Astrocyte (in vitro differentiated cells and primary cell): ENCODE data around the gene TBC1D9. TPM values are rescaled to one million over a fixed set of nuclear protein-coding genes. Genes with fewer than 3 reads are reported as not detected.
A peak's percentile ranks its signal among the peaks of the same experiment; 100 is the strongest.

Source experiments
- DNase-seq: peaks from one replicate; pipeline ENCODE4 v3.0.0-alpha.2; 2010; ENCODE audit warnings: low read depth
- FAIRE-seq: peaks from 2 replicates; lab custom pipeline; 2011; peaks lifted over from hg19 to GRCh38; lab: Jason Lieb, UNC
- H2AFZ ChIP-seq: 2 replicates; pipeline ENCODE4 v1.6.0; 2012; ENCODE audit warnings: low read depth, low read length, inconsistent platforms
- H3K27ac ChIP-seq: 2 replicates; pipeline ENCODE4 v1.5.1; 2011; ENCODE audit warnings: low read depth, low read length, inconsistent platforms
- H3K27me3 ChIP-seq: 2 replicates; pipeline ENCODE4 v1.6.0; 2011; ENCODE audit warnings: low read length, inconsistent platforms; ENCODE audit not compliant: insufficient read depth
- H3K36me3 ChIP-seq: 2 replicates; pipeline ENCODE4 v1.5.1; 2011; ENCODE audit warnings: low read length, inconsistent platforms; ENCODE audit not compliant: insufficient read depth
- H3K4me1 ChIP-seq: 2 replicates; pipeline ENCODE4 v1.5.1; 2011; ENCODE audit warnings: low read length, inconsistent platforms; ENCODE audit not compliant: insufficient read depth
- H3K4me2 ChIP-seq: 2 replicates; pipeline ENCODE4 v1.6.0; 2012; ENCODE audit warnings: low read length, inconsistent platforms
- H3K4me3 ChIP-seq: 2 replicates; pipeline ENCODE4 v1.5.1; 2011; ENCODE audit warnings: low read depth, mild to moderate bottlenecking, low read length, inconsistent platforms; ENCODE audit not compliant: insufficient read depth
- H3K79me2 ChIP-seq: 2 replicates; pipeline ENCODE4 v1.6.0; 2012; ENCODE audit warnings: mild to moderate bottlenecking, low read length, inconsistent platforms; ENCODE audit not compliant: insufficient read depth
- H3K9ac ChIP-seq: 2 replicates; pipeline ENCODE4 v1.6.0; 2012; ENCODE audit warnings: mild to moderate bottlenecking, low read length, inconsistent platforms
- H3K9me3 ChIP-seq: 2 replicates; pipeline ENCODE4 v1.5.1; 2012; ENCODE audit warnings: low read depth, mild to moderate bottlenecking, low read length, inconsistent platforms; ENCODE audit not compliant: insufficient read depth
- H4K20me1 ChIP-seq: 2 replicates; pipeline ENCODE4 v1.6.0; 2012; ENCODE audit warnings: low read length, inconsistent platforms; ENCODE audit not compliant: insufficient read depth
- H3K27ac Mint-ChIP-seq: one replicate; pipeline ENCODE4 v1.8.0; 2021; ENCODE audit warnings: mild to moderate bottlenecking, mixed read lengths; ENCODE audit not compliant: unreplicated experiment
- H3K27me3 Mint-ChIP-seq: one replicate; pipeline ENCODE4 v1.8.0; 2021; ENCODE audit warnings: low read depth, mixed read lengths; ENCODE audit not compliant: unreplicated experiment
- H3K36me3 Mint-ChIP-seq: one replicate; pipeline ENCODE4 v1.8.0; 2021; ENCODE audit warnings: low read depth, mixed read lengths; ENCODE audit not compliant: unreplicated experiment
- H3K4me1 Mint-ChIP-seq: one replicate; pipeline ENCODE4 v1.8.0; 2021; ENCODE audit warnings: low read depth, mixed read lengths; ENCODE audit not compliant: unreplicated experiment
- H3K4me3 Mint-ChIP-seq: one replicate; pipeline ENCODE4 v1.8.0; 2021; ENCODE audit warnings: mild to moderate bottlenecking, moderate library complexity, mixed read lengths; ENCODE audit not compliant: unreplicated experiment
- H3K9me3 Mint-ChIP-seq: one replicate; pipeline ENCODE4 v1.8.0; 2021; ENCODE audit warnings: mild to moderate bottlenecking, mixed read lengths; ENCODE audit not compliant: unreplicated experiment
- EZH2 ChIP-seq: IDR thresholded peaks from 2 replicates; pipeline ENCODE4 v1.6.1; 2012; ENCODE audit warnings: mild to moderate bottlenecking, low read length, inconsistent platforms; ENCODE audit not compliant: insufficient read depth
- total RNA-seq: library from RNA; stranded (reverse); gene quantifications from 2 replicates; pipeline ENCODE4 v1.2.1, GENCODE V29; 2021
- TF ChIP-seq, protein P1 (sequence below): IDR thresholded peaks from 2 replicates; pipeline ENCODE4 v1.5.1; 2011; ENCODE audit warnings: low read depth, mild to moderate bottlenecking, inconsistent platforms, low read length, moderate library complexity; ENCODE audit not compliant: insufficient read depth

The TBC1D9 gene
- total RNA-seq, 1 donor from 2014 or later = 31.6 TPM

GRCh38 chr4:140802591-140802990 lies 46.4 kb upstream of the TBC1D9 start:
- Mint-ChIP-seq H3K4me3 (no peak overlapping the region), H3K9me3 (no peaks in the 10 kb centered on the region), H3K4me1 (peaks cover 3% of the 10 kb centered on the region), H3K27me3 (no peaks in the 10 kb centered on the region), H3K36me3 (no peaks in the 10 kb centered on the region), H3K27ac (no peak overlapping the region)
- Histone ChIP-seq H3K27me3 (peaks cover 4% of the 10 kb centered on the region), H3K9ac (no peak overlapping the region), H3K9me3 (no peaks in the 10 kb centered on the region), H3K4me2 (no peak overlapping the region), H2AFZ (no peak overlapping the region), H3K4me3 (no peak overlapping the region), H3K36me3 (no peaks in the 10 kb centered on the region), H3K4me1 (no peaks in the 10 kb centered on the region), H3K27ac (no peak overlapping the region), H3K79me2 (no peaks in the 10 kb centered on the region), H4K20me1 (no peaks in the 10 kb centered on the region)
- no peak for FAIRE-seq
- DNase-seq = no peak
- TF ChIP-seq, protein P1, sequence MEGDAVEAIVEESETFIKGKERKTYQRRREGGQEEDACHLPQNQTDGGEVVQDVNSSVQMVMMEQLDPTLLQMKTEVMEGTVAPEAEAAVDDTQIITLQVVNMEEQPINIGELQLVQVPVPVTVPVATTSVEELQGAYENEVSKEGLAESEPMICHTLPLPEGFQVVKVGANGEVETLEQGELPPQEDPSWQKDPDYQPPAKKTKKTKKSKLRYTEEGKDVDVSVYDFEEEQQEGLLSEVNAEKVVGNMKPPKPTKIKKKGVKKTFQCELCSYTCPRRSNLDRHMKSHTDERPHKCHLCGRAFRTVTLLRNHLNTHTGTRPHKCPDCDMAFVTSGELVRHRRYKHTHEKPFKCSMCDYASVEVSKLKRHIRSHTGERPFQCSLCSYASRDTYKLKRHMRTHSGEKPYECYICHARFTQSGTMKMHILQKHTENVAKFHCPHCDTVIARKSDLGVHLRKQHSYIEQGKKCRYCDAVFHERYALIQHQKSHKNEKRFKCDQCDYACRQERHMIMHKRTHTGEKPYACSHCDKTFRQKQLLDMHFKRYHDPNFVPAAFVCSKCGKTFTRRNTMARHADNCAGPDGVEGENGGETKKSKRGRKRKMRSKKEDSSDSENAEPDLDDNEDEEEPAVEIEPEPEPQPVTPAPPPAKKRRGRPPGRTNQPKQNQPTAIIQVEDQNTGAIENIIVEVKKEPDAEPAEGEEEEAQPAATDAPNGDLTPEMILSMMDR = no peak
- TF ChIP-seq EZH2 = no peak

GRCh38 chr4:140800666-140801065 lies 44.5 kb upstream of the TBC1D9 start:
- no peaks in the 10 kb centered on the region for H3K36me3 ChIP-seq
- H3K79me2 ChIP-seq = no peaks in the 10 kb centered on the region
- H4K20me1 ChIP-seq = no peaks in the 10 kb centered on the region
- no peak overlapping the region for H3K4me2 ChIP-seq
- H3K9ac ChIP-seq = no peak overlapping the region
- Mint-ChIP-seq H3K36me3 (no peaks in the 10 kb centered on the region), H3K4me1 (peaks cover 3% of the 10 kb centered on the region), H3K27me3 (no peaks in the 10 kb centered on the region), H3K9me3 (no peaks in the 10 kb centered on the region), H3K4me3 (no peak overlapping the region), H3K27ac (no peak overlapping the region)
- no peak overlapping the region for H3K27ac ChIP-seq
- no peak for FAIRE-seq
- no peak for DNase-seq
- no peak overlapping the region for H2AFZ ChIP-seq
- no peaks in the 10 kb centered on the region for H3K27me3 ChIP-seq
- TF ChIP-seq EZH2 = no peak
- TF ChIP-seq, protein P1 = no peak
- no peaks in the 10 kb centered on the region for H3K9me3 ChIP-seq
- no peaks in the 10 kb centered on the region for H3K4me1 ChIP-seq
- no peak overlapping the region for H3K4me3 ChIP-seq

GRCh38 chr4:140799686-140800225 lies 43.6 kb upstream of the TBC1D9 start:
- peak overlapping the region; percentile 59 for H3K27ac Mint-ChIP-seq
- H3K9ac ChIP-seq = no peak overlapping the region
- H3K9me3 ChIP-seq = no peaks in the 10 kb centered on the region
- H3K4me2 ChIP-seq = no peak overlapping the region
- no peaks in the 10 kb centered on the region for H3K27me3 Mint-ChIP-seq
- no peak overlapping the region for H3K4me3 ChIP-seq
- H4K20me1 ChIP-seq = no peaks in the 10 kb centered on the region
- peaks cover 3% of the 10 kb centered on the region for H3K27me3 ChIP-seq
- H3K4me1 Mint-ChIP-seq = peaks cover 3% of the 10 kb centered on the region
- no peak for DNase-seq
- H2AFZ ChIP-seq = no peak overlapping the region
- FAIRE-seq = no peak
- H3K9me3 Mint-ChIP-seq = no peaks in the 10 kb centered on the region
- no peaks in the 10 kb centered on the region for H3K79me2 ChIP-seq
- H3K36me3 Mint-ChIP-seq = no peaks in the 10 kb centered on the region
- no peak overlapping the region for H3K27ac ChIP-seq
- H3K4me1 ChIP-seq = no peaks in the 10 kb centered on the region
- no peaks in the 10 kb centered on the region for H3K36me3 ChIP-seq
- H3K4me3 Mint-ChIP-seq = no peak overlapping the region
- TF ChIP-seq, protein P1 = no peak
- no peak for TF ChIP-seq EZH2
